Ishikawa (cell line): ENCODE measurements around the gene SERPINE2.

Experiments
- CEBPB ChIP-seq: IDR thresholded peaks from 2 replicates; pipeline ENCODE4 v1.6.1; 2012
- CREB1 ChIP-seq: IDR thresholded peaks from 2 replicates; pipeline ENCODE4 v1.6.1; 2012; ENCODE audit warnings: low read depth
- EGR1 ChIP-seq: IDR thresholded peaks from 2 replicates; pipeline ENCODE4 v1.6.1; 2012
- EP300 ChIP-seq: IDR thresholded peaks from 2 replicates; pipeline ENCODE4 v1.6.1; 2012; ENCODE audit warnings: borderline replicate concordance
- FOXM1 ChIP-seq: IDR thresholded peaks from 2 replicates; pipeline ENCODE4 v1.6.1; 2012; ENCODE audit warnings: low read depth, borderline replicate concordance
- MAX ChIP-seq: IDR thresholded peaks from 2 replicates; pipeline ENCODE4 v1.6.1; 2012
- NFIC ChIP-seq: IDR thresholded peaks from 2 replicates; pipeline ENCODE4 v1.6.1; 2012
- RAD21 ChIP-seq: IDR thresholded peaks from 2 replicates; pipeline ENCODE4 v1.6.1; 2012; ENCODE audit warnings: low read depth
- REST ChIP-seq: IDR thresholded peaks from 2 replicates; pipeline ENCODE4 v1.6.1; 2012; ENCODE audit warnings: low read depth, mild to moderate bottlenecking
- TAF1 ChIP-seq: IDR thresholded peaks from 2 replicates; pipeline ENCODE4 v1.6.1; 2012; ENCODE audit warnings: low read depth, mild to moderate bottlenecking
- TCF12 ChIP-seq: IDR thresholded peaks from 2 replicates; pipeline ENCODE4 v1.6.1; 2012; ENCODE audit warnings: low read depth
- TEAD4 ChIP-seq: IDR thresholded peaks from 2 replicates; pipeline ENCODE4 v1.6.1; 2012
- USF1 ChIP-seq: IDR thresholded peaks from 2 replicates; pipeline ENCODE4 v1.6.1; 2012
- YY1 ChIP-seq: IDR thresholded peaks from 2 replicates; pipeline ENCODE4 v1.6.1; 2012; ENCODE audit warnings: low read depth
- ZBTB7A ChIP-seq: IDR thresholded peaks from 2 replicates; pipeline ENCODE4 v1.6.1; 2012; ENCODE audit warnings: low read depth

The SERPINE2 gene

GRCh38 chr2:223928113-223929006 is 110.7 kb downstream of the SERPINE2 start:
- TF ChIP-seq CEBPB (0 out of 2 replicates have a peak, but pooled peaks have one; percentile 11), TEAD4 (no peak)

GRCh38 chr2:223925106-223925505 is 114.0 kb downstream of the SERPINE2 start:
- TF ChIP-seq EP300, result no peak
- no peak for TF ChIP-seq RAD21
- TF ChIP-seq FOXM1, result no peak
- TF ChIP-seq CREB1, result no peak
- TF ChIP-seq TEAD4, result no peak
- no peak for TF ChIP-seq TAF1
- no peak for TF ChIP-seq MAX
- no peak for TF ChIP-seq NFIC
- no peak for TF ChIP-seq USF1
- TF ChIP-seq EGR1, result no peak
- TF ChIP-seq TCF12, result no peak
- TF ChIP-seq REST, result no peak
- no peak for TF ChIP-seq YY1
- TF ChIP-seq ZBTB7A, result no peak
- no peak for TF ChIP-seq CEBPB
